HEK293 (cell line): Measurements from ENCODE around the gene INPP1.
A peak's percentile ranks its signal among the peaks of the same experiment; 100 is the strongest.

Source experiments
- CTCF ChIA-PET: fragments of 350-600 bp; formaldehyde crosslinking; extraction: SDS; loops from one replicate; lab custom pipeline; 2021; ENCODE audit warnings: antibody characterized with exemption; lab: Yijun Ruan, JAX
- POLR2A ChIA-PET: fragments of 300-600 bp; formaldehyde crosslinking; extraction: SDS; loops from one replicate; lab custom pipeline; 2020; ENCODE audit warnings: antibody characterized with exemption, inconsistent platforms; lab: Yijun Ruan, JAX
- H3K27ac ChIP-seq: fragments of 200-500 bp; sonication (Bioruptor generic); 2 replicates; pipeline ENCODE4 v1.5.1; 2014; ENCODE audit warnings: low read depth, low read length, control low read depth, inconsistent platforms; ENCODE audit errors: extremely low read depth
- H3K36me3 ChIP-seq, 2 experiments: fragments of 200-500 bp in 1 of 2; sonication (Bioruptor generic) in 1 of 2; 1 replicate in 1 of 2; 2 replicates in 1 of 2; pipeline ENCODE4 v1.5.1; 2014 to 2017; ENCODE audit warnings: inconsistent platforms in 2 of 2, low read length in 2 of 2; ENCODE audit not compliant: control insufficient read depth in 2 of 2, insufficient read depth in 1 of 2
- H3K4me1 ChIP-seq: fragments of 200-500 bp; sonication (Bioruptor generic); 2 replicates; pipeline ENCODE4 v1.5.1; 2014; ENCODE audit warnings: mild to moderate bottlenecking, low read length, inconsistent platforms; ENCODE audit not compliant: control insufficient read depth, insufficient read depth
- H3K4me3 ChIP-seq: 2 replicates; pipeline ENCODE4 v1.5.1; 2011; ENCODE audit warnings: low read depth, mild to moderate bottlenecking, control low read depth, low read length, moderate library complexity
- H3K9me3 ChIP-seq: fragments of 200-500 bp; sonication (Bioruptor generic); 2 replicates; pipeline ENCODE4 v1.5.1; 2014; ENCODE audit warnings: low read depth, low read length, inconsistent platforms; ENCODE audit not compliant: control insufficient read depth, insufficient read depth
- BCL6B ChIP-seq: fragments of 450-650 bp; formaldehyde crosslinking; IDR thresholded peaks from 2 replicates; pipeline ENCODE4 v1.5.1; 2017; ENCODE audit warnings: missing biosample characterization, missing genetic modification characterization
- HOXA7 ChIP-seq: sonication (generic); formaldehyde crosslinking; IDR thresholded peaks from 2 replicates; pipeline ENCODE4 v1.8.1; 2022; ENCODE audit warnings: missing genetic modification reagents, borderline replicate concordance
- KLF7 ChIP-seq: fragments of 450-650 bp; formaldehyde crosslinking; IDR thresholded peaks from 2 replicates; pipeline ENCODE4 v1.5.1; 2016; ENCODE audit warnings: missing biosample characterization, missing genetic modification characterization, borderline replicate concordance
- KLF8 ChIP-seq: fragments of 450-650 bp; formaldehyde crosslinking; IDR thresholded peaks from 2 replicates; pipeline ENCODE4 v1.5.1; 2016; ENCODE audit warnings: missing biosample characterization, missing genetic modification characterization
- MEIS1 ChIP-seq: sonication (generic); formaldehyde crosslinking; IDR thresholded peaks from 2 replicates; pipeline ENCODE4 v1.8.1; 2022; ENCODE audit warnings: missing genetic modification reagents, mild to moderate bottlenecking, borderline replicate concordance
- RBAK ChIP-seq: fragments of 450-650 bp; formaldehyde crosslinking; IDR thresholded peaks from 2 replicates; pipeline ENCODE4 v1.5.1; 2016; ENCODE audit warnings: missing biosample characterization, missing genetic modification characterization
- ZBTB10 ChIP-seq: fragments of 450-650 bp; formaldehyde crosslinking; IDR thresholded peaks from 2 replicates; pipeline ENCODE4 v1.5.1; 2016; ENCODE audit warnings: missing biosample characterization, missing genetic modification characterization
- ZEB2 ChIP-seq: fragments of 450-650 bp; formaldehyde crosslinking; IDR thresholded peaks from 2 replicates; pipeline ENCODE4 v1.5.1; 2016; ENCODE audit warnings: missing biosample characterization, missing genetic modification characterization
- ZFHX2 ChIP-seq: fragments of 450-650 bp; formaldehyde crosslinking; conservative IDR thresholded peaks from 2 replicates; pipeline ENCODE4 v1.5.1; 2016; ENCODE audit warnings: missing biosample characterization, missing genetic modification characterization
- ZFP3 ChIP-seq: fragments of 450-650 bp; formaldehyde crosslinking; IDR thresholded peaks from 2 replicates; pipeline ENCODE4 v1.5.1; 2016; ENCODE audit warnings: low read depth, missing biosample characterization, missing genetic modification characterization
- ZFP69B ChIP-seq: fragments of 450-650 bp; formaldehyde crosslinking; IDR thresholded peaks from 2 replicates; pipeline ENCODE4 v1.5.1; 2016; ENCODE audit warnings: missing biosample characterization, missing genetic modification characterization
- ZNF214 ChIP-seq: fragments of 450-650 bp; formaldehyde crosslinking; IDR thresholded peaks from 2 replicates; pipeline ENCODE4 v1.5.1; 2017; ENCODE audit warnings: missing biosample characterization, mild to moderate bottlenecking, missing genetic modification characterization, borderline replicate concordance
- ZNF398 ChIP-seq: fragments of 450-650 bp; formaldehyde crosslinking; IDR thresholded peaks from 2 replicates; pipeline ENCODE4 v1.5.1; 2017; ENCODE audit warnings: missing biosample characterization, missing genetic modification characterization
- ZNF548 ChIP-seq: fragments of 450-650 bp; formaldehyde crosslinking; IDR thresholded peaks from 2 replicates; pipeline ENCODE4 v1.5.1; 2016; ENCODE audit warnings: missing biosample characterization, missing genetic modification characterization
- ZNF629 ChIP-seq: fragments of 450-650 bp; formaldehyde crosslinking; IDR thresholded peaks from 2 replicates; pipeline ENCODE4 v1.5.1; 2017; ENCODE audit warnings: missing biosample characterization, missing genetic modification characterization
- ZNF639 ChIP-seq: fragments of 450-650 bp; formaldehyde crosslinking; IDR thresholded peaks from 2 replicates; pipeline ENCODE4 v1.5.1; 2016; ENCODE audit warnings: missing biosample characterization, missing genetic modification characterization
- ZNF677 ChIP-seq: fragments of 450-650 bp; IDR thresholded peaks from 2 replicates; pipeline ENCODE4 v1.5.0; 2018; ENCODE audit warnings: missing biosample characterization, mild to moderate bottlenecking, missing genetic modification characterization, moderate library complexity
- ZNF768 ChIP-seq: fragments of 450-650 bp; formaldehyde crosslinking; IDR thresholded peaks from 2 replicates; pipeline ENCODE4 v1.5.1; 2018; ENCODE audit warnings: missing biosample characterization, mild to moderate bottlenecking, missing genetic modification characterization
- ZNF830 ChIP-seq: fragments of 450-650 bp; IDR thresholded peaks from 2 replicates; pipeline ENCODE4 v1.5.0; 2018; ENCODE audit warnings: missing biosample characterization, missing genetic modification characterization, low read depth, mild to moderate bottlenecking, moderate library complexity
- ZNF837 ChIP-seq: fragments of 450-650 bp; formaldehyde crosslinking; IDR thresholded peaks from 2 replicates; pipeline ENCODE4 v1.5.1; 2016; ENCODE audit warnings: missing biosample characterization, missing genetic modification characterization
- ZSCAN4 ChIP-seq: fragments of 450-650 bp; formaldehyde crosslinking; IDR thresholded peaks from 2 replicates; pipeline ENCODE4 v1.5.1; 2017; ENCODE audit warnings: missing biosample characterization, missing genetic modification characterization

The INPP1 gene

GRCh38 chr2:190354003-190354690 lies 10.8 kb downstream of the INPP1 start:
- no peaks in the 10 kb centered on the region for H3K9me3 ChIP-seq
- no peaks in the 10 kb centered on the region; a peak in 1 of 3 replicates for H3K36me3 ChIP-seq
- H3K4me1 ChIP-seq: no peaks in the 10 kb centered on the region
- no peak overlapping the region for H3K27ac ChIP-seq
- no peak overlapping the region for H3K4me3 ChIP-seq
- ChIA-PET CTCF (interaction anchor here (0.6 to 1.7 kb wide), 4 partner anchors 10 to 265 kb away, joined by 3 to 6 read pairs (median 3); no protein-coding TSS in a partner anchor), POLR2A (no interaction called here)
- no peak for TF ChIP-seq ZFP3 (tag by site-specific recombination)
- no peak for TF ChIP-seq ZNF398 (tag by site-specific recombination)
- no peak for TF ChIP-seq ZFP69B (tag by site-specific recombination)
- no peak for TF ChIP-seq ZNF677 (tag by site-specific recombination)
- no peak for TF ChIP-seq ZNF629 (tag by site-specific recombination)
- TF ChIP-seq MEIS1: no peak
- TF ChIP-seq ZNF548 (tag by site-specific recombination): 0 out of 2 replicates have a peak, but pooled peaks have one; percentile 39
- TF ChIP-seq RBAK (tag by site-specific recombination): no peak
- TF ChIP-seq ZSCAN4 (tag by site-specific recombination): no peak

GRCh38 chr2:190355968-190356644 lies 12.7 kb downstream of the INPP1 start:
- ChIA-PET CTCF (no interaction called here), POLR2A (no interaction called here)

GRCh38 chr2:190357600-190357999 lies 14.2 kb downstream of the INPP1 start:
- CTCF ChIA-PET: no interaction called here
- no peaks in the 10 kb centered on the region for H3K4me1 ChIP-seq
- H3K4me3 ChIP-seq: no peak overlapping the region
- peaks cover 0 to 11% of the 10 kb centered on the region in 2 experiments; a peak in 2 of 3 replicates for H3K36me3 ChIP-seq
- POLR2A ChIA-PET: no interaction called here
- H3K9me3 ChIP-seq: no peaks in the 10 kb centered on the region
- H3K27ac ChIP-seq: no peak overlapping the region
- no peak for TF ChIP-seq HOXA7
- TF ChIP-seq KLF7 (tag by site-specific recombination): no peak
- TF ChIP-seq ZNF214 (tag by site-specific recombination): no peak
- no peak for TF ChIP-seq ZBTB10 (tag by site-specific recombination)
- no peak for TF ChIP-seq ZEB2 (tag by site-specific recombination)
- TF ChIP-seq ZNF837 (tag by site-specific recombination): no peak
- TF ChIP-seq ZNF629 (tag by site-specific recombination): no peak
- TF ChIP-seq ZFHX2 (tag by site-specific recombination): no peak
- no peak for TF ChIP-seq ZNF830
- no peak for TF ChIP-seq ZNF768 (tag by site-specific recombination)
- TF ChIP-seq ZNF639: no peak

More at GRCh38 chr2:190355968-190356644, 12.7 kb downstream of the INPP1 start:
- H3K4me1 ChIP-seq: no peaks in the 10 kb centered on the region
- TF ChIP-seq BCL6B: no peak
- no peak for TF ChIP-seq KLF8 (tag by site-specific recombination)
- H3K27ac ChIP-seq: no peak overlapping the region
- no peak overlapping the region for H3K4me3 ChIP-seq
- H3K36me3 ChIP-seq: peaks cover 0 to 7% of the 10 kb centered on the region in 2 experiments; a peak in 2 of 3 replicates
- no peaks in the 10 kb centered on the region for H3K9me3 ChIP-seq
